Testis (tissue), 2 donors: Measurements from ENCODE around the gene TRIM75.

Experiments used
- POLR2A ChIP-seq: fragments of 450-650 bp; IDR thresholded peaks from one replicate; pipeline ENCODE4 v1.6.1; 2017; ENCODE audit warnings: antibody characterized with exemption, mild to moderate bottlenecking, moderate library complexity
- TF ChIP-seq, protein P1 (sequence below), 3 experiments: fragments of 450-650 bp in 2 of 3; fragments of 200-600 bp in 1 of 3; sonication (generic) in 1 of 3; IDR thresholded peaks; one replicate each; pipeline ENCODE4 v1.5.1; 2016 to 2019; ENCODE audit warnings: antibody characterized with exemption in 3 of 3, mild to moderate bottlenecking in 2 of 3, moderate library complexity in 1 of 3

DNA sequence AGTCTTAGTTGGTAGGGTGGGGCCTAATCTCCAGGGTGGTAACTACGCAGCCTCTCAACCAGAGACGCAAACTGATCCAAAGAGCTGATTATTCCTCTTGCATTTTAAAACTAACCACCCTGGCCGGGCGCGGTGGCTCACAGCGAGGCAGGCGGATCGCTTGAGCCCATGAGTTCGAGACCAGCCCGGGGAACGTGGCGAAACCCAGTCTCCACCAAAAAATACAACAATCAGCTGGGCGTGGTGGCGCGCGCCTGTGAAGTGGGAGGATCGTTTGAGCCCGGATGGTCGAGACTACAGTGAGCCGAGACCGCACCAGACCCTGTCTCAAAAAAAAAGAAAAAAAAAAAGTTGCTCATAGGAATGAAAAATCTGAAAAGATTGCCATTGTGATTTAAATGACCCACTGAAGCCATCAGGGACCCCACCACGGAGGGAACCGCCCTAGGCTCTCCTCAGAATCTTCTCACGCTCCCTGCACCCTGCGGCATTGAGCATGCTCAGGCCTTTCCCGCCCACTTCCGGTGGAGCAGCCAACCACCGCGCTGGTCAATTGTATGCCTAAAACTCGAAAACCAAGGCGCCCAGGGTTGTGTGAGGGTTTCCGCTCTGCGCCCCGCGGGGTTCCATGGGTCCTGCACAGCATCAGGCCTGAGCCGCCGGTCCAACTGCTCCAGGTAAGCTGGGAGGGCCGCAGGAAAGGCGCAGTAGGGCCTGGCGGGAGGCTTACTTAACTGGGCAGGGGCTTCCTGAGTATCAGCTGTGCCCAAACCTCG, 22.0 kb upstream of the TRIM75 start, which contains the start of gene TRIM60:
- TF ChIP-seq, protein P1, sequence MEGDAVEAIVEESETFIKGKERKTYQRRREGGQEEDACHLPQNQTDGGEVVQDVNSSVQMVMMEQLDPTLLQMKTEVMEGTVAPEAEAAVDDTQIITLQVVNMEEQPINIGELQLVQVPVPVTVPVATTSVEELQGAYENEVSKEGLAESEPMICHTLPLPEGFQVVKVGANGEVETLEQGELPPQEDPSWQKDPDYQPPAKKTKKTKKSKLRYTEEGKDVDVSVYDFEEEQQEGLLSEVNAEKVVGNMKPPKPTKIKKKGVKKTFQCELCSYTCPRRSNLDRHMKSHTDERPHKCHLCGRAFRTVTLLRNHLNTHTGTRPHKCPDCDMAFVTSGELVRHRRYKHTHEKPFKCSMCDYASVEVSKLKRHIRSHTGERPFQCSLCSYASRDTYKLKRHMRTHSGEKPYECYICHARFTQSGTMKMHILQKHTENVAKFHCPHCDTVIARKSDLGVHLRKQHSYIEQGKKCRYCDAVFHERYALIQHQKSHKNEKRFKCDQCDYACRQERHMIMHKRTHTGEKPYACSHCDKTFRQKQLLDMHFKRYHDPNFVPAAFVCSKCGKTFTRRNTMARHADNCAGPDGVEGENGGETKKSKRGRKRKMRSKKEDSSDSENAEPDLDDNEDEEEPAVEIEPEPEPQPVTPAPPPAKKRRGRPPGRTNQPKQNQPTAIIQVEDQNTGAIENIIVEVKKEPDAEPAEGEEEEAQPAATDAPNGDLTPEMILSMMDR (IDR thresholded peaks at IDR 0.05) = no peak
- no peak for TF ChIP-seq POLR2A
